GM23338 (cell line): ENCODE results near the gene RSPH1. TPM values are rescaled to one million over a fixed set of nuclear protein-coding genes. Genes with fewer than 3 reads are reported as not detected.

Source experiments
- ATAC-seq: fragments of 200-7000 bp; cut with Tn5 transposase; 3 replicates; pipeline ENCODE4 v1.9.1; 2020
- DNase-seq: peaks from one replicate; pipeline ENCODE4 v3.0.0-alpha.2; 2015; ENCODE audit warnings: low spot score
- H2AFZ ChIP-seq: fragments of 200-600 bp; sonication (generic); 2 replicates; pipeline ENCODE4 v1.8.0; 2016; ENCODE audit warnings: antibody characterized with exemption, mild to moderate bottlenecking, moderate library complexity
- H3F3A ChIP-seq: fragments of 200-600 bp; sonication (generic); replicated peaks from 2 replicates; pipeline ENCODE4 v1.8.0; 2017; ENCODE audit warnings: antibody characterized with exemption, mixed run types, low read depth
- H3K27ac ChIP-seq: fragments of 200-600 bp; sonication (generic); 2 replicates; pipeline ENCODE4 v1.6.1; 2016; ENCODE audit warnings: low read depth
- H3K27me3 ChIP-seq: fragments of 200-600 bp; sonication (generic); 2 replicates; pipeline ENCODE4 v1.8.0; 2016; ENCODE audit warnings: mild to moderate bottlenecking, mixed run types, moderate library complexity; ENCODE audit not compliant: insufficient read depth
- H3K36me3 ChIP-seq: fragments of 200-600 bp; sonication (generic); 2 replicates; pipeline ENCODE4 v1.8.0; 2016; ENCODE audit warnings: mild to moderate bottlenecking; ENCODE audit not compliant: insufficient read depth
- H3K4me1 ChIP-seq: fragments of 200-600 bp; sonication (generic); 2 replicates; pipeline ENCODE4 v1.8.0; 2016; ENCODE audit warnings: mild to moderate bottlenecking, moderate library complexity; ENCODE audit not compliant: insufficient read depth
- H3K4me2 ChIP-seq: fragments of 200-600 bp; sonication (generic); 2 replicates; pipeline ENCODE4 v1.7.1; 2017; ENCODE audit warnings: mixed run types
- H3K4me3 ChIP-seq: fragments of 200-600 bp; sonication (generic); 2 replicates; pipeline ENCODE4 v1.6.1; 2016; ENCODE audit warnings: mixed run types
- H3K79me2 ChIP-seq: fragments of 200-600 bp; sonication (generic); replicated peaks from 2 replicates; pipeline ENCODE4 v1.8.0; 2017; ENCODE audit warnings: mild to moderate bottlenecking; ENCODE audit not compliant: insufficient read depth
- H3K9me2 ChIP-seq: fragments of 200-600 bp; sonication (generic); 2 replicates; pipeline ENCODE4 v1.8.0; 2017; ENCODE audit not compliant: insufficient read depth
- H4K20me1 ChIP-seq: fragments of 200-600 bp; sonication (generic); replicated peaks from 2 replicates; pipeline ENCODE4 v1.8.0; 2017; ENCODE audit warnings: mild to moderate bottlenecking; ENCODE audit not compliant: insufficient read depth
- H3K27ac Mint-ChIP-seq: 2 replicates; pipeline ENCODE4 v1.8.0; 2020; ENCODE audit warnings: inconsistent platforms, mild to moderate bottlenecking, moderate library complexity, mixed read lengths
- H3K27me3 Mint-ChIP-seq: 3 replicates; pipeline ENCODE4 v1.8.0; 2022; ENCODE audit warnings: low read depth, mild to moderate bottlenecking, moderate library complexity, mixed read lengths, inconsistent platforms; ENCODE audit not compliant: insufficient read depth, poor library complexity
- H3K36me3 Mint-ChIP-seq: 3 replicates; pipeline ENCODE4 v1.8.0; 2021; ENCODE audit warnings: low read depth, mild to moderate bottlenecking, inconsistent platforms, moderate library complexity, mixed read lengths
- H3K4me1 Mint-ChIP-seq: 3 replicates; pipeline ENCODE4 v1.8.0; 2020; ENCODE audit warnings: mild to moderate bottlenecking, inconsistent platforms, mixed read lengths
- H3K4me3 Mint-ChIP-seq: 3 replicates; pipeline ENCODE4 v1.8.0; 2021; ENCODE audit warnings: moderate library complexity, mild to moderate bottlenecking, inconsistent platforms, mixed read lengths
- H3K9me3 Mint-ChIP-seq: 3 replicates; pipeline ENCODE4 v1.8.0; 2020; ENCODE audit warnings: moderate library complexity, mild to moderate bottlenecking, inconsistent platforms, mixed read lengths
- CREB1 ChIP-seq: fragments of 250-450 bp; sonication (Bioruptor Pico); IDR thresholded peaks from 2 replicates; pipeline ENCODE4 v1.5.0; 2020; ENCODE audit warnings: low read depth, mild to moderate bottlenecking, moderate library complexity
- ETS1 ChIP-seq: IDR thresholded peaks from 2 replicates; pipeline ENCODE4 v1.6.1; 2016; ENCODE audit warnings: antibody characterized with exemption
- EZH2 ChIP-seq: fragments of 200-600 bp; sonication (generic); IDR thresholded peaks from one replicate; pipeline ENCODE4 v1.8.0; 2017; ENCODE audit warnings: antibody characterized with exemption, mild to moderate bottlenecking, low read depth; ENCODE audit not compliant: unreplicated experiment
- EZH2phosphoT487 ChIP-seq: fragments of 200-600 bp; sonication (generic); IDR thresholded peaks from one replicate; pipeline ENCODE4 v1.8.1; 2018; ENCODE audit warnings: antibody characterized with exemption; ENCODE audit not compliant: unreplicated experiment
- JUNB ChIP-seq: IDR thresholded peaks from one replicate; pipeline ENCODE4 v1.6.1; 2016; ENCODE audit warnings: antibody characterized with exemption; ENCODE audit not compliant: unreplicated experiment
- NANOG ChIP-seq: IDR thresholded peaks from 2 replicates; pipeline ENCODE4 v1.6.1; 2016; ENCODE audit warnings: antibody characterized with exemption, borderline replicate concordance
- POLR2AphosphoS5 ChIP-seq: IDR thresholded peaks from 2 replicates; pipeline ENCODE4 v1.6.1; 2016; ENCODE audit warnings: antibody characterized with exemption, low read depth
- REST ChIP-seq: IDR thresholded peaks from one replicate; pipeline ENCODE4 v1.6.1; 2018; ENCODE audit warnings: antibody characterized with exemption; ENCODE audit not compliant: unreplicated experiment
- STAT1 ChIP-seq: IDR thresholded peaks from one replicate; pipeline ENCODE4 v1.6.1; 2016; ENCODE audit warnings: antibody characterized with exemption; ENCODE audit not compliant: unreplicated experiment
- ZNF114 ChIP-seq: fragments of 250-450 bp; sonication (Bioruptor Pico); IDR thresholded peaks from 2 replicates; pipeline ENCODE4 v1.5.0; 2020; ENCODE audit warnings: mild to moderate bottlenecking, moderate library complexity
- ZNF331 ChIP-seq: fragments of 250-450 bp; sonication (Bioruptor Pico); IDR thresholded peaks from 2 replicates; pipeline ENCODE4 v1.5.0; 2020; ENCODE audit warnings: low read depth, mild to moderate bottlenecking, moderate library complexity
- polyA plus RNA-seq: library from polyadenylated mRNA; unstranded; fragments of >200 nt; fragmentation: Nextera tagmentation; extraction: Ambion mirVana; gene quantifications from 2 replicates; pipeline ENCODE4 v1.2.1, GENCODE V29; 2016
- total RNA-seq: library from RNA; depleted of rRNA; stranded (reverse); fragments of >200 nt; shearing (Covaris generic); gene quantifications from 2 replicates; pipeline ENCODE4 v1.2.3, GENCODE V29; 2014
- TF ChIP-seq, protein P1 (sequence below): fragments of 250-450 bp; sonication (Bioruptor Pico); IDR thresholded peaks from 2 replicates; pipeline ENCODE4 v1.5.0; 2020; ENCODE audit warnings: mild to moderate bottlenecking, moderate library complexity
- TF ChIP-seq, protein P2 (sequence below), 2 experiments: fragments of 200-600 bp in 1 of 2; sonication (generic) in 1 of 2; conservative IDR thresholded peaks; 2 replicates each; pipeline versions ENCODE4 v1.5.1 to v1.6.1; 2016 to 2017; ENCODE audit warnings: antibody characterized with exemption in 2 of 2, low read depth in 2 of 2, mild to moderate bottlenecking in 2 of 2, moderate library complexity in 1 of 2

The RSPH1 gene
- total and polyA plus RNA-seq, 2 experiments from 2014 or later = 0.23 TPM; not detected in 1

DNA sequence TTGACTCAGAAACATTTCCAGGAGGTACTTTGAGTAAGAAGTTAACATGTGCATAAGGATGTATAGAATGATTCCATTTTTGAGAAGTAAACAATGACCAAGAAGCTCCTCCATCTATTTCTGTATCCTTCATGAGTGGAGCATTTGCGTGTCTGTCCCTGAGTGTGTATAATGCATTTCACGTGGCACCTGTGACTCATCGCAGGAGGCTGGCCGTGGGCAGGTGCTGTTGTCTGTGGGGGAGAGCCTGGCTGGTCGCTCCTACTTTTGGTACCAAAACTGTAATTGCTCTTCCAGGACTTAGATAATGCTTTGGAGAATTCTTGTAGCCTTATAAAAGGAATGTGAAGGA is 34.1 kb upstream of the RSPH1 start:
- no peaks in the 10 kb centered on the region for H3K9me2 ChIP-seq
- H3K4me2 ChIP-seq = no peak overlapping the region
- DNase-seq = no peak
- H3K79me2 ChIP-seq = peaks cover 23% of the 10 kb centered on the region
- peaks cover 12% of the 10 kb centered on the region; the same call in 1 of the 2 replicates for H3K4me1 ChIP-seq
- H3K27ac ChIP-seq = no peak overlapping the region
- Mint-ChIP-seq H3K9me3 (no peaks in the 10 kb centered on the region), H3K36me3 (peaks cover 15% of the 10 kb centered on the region), H3K27me3 (peaks cover 10% of the 10 kb centered on the region), H3K27ac (peak overlapping the region; percentile 30), H3K4me1 (peaks cover 37% of the 10 kb centered on the region), H3K4me3 (no peak overlapping the region)
- no peaks in the 10 kb centered on the region for H3K27me3 ChIP-seq
- H3K4me3 ChIP-seq = no peak overlapping the region
- ATAC-seq = no peak
- no peak overlapping the region for H2AFZ ChIP-seq
- no peak for TF ChIP-seq EZH2phosphoT487
- TF ChIP-seq NANOG = no peak
- no peak for TF ChIP-seq POLR2AphosphoS5
- TF ChIP-seq, protein P1, sequence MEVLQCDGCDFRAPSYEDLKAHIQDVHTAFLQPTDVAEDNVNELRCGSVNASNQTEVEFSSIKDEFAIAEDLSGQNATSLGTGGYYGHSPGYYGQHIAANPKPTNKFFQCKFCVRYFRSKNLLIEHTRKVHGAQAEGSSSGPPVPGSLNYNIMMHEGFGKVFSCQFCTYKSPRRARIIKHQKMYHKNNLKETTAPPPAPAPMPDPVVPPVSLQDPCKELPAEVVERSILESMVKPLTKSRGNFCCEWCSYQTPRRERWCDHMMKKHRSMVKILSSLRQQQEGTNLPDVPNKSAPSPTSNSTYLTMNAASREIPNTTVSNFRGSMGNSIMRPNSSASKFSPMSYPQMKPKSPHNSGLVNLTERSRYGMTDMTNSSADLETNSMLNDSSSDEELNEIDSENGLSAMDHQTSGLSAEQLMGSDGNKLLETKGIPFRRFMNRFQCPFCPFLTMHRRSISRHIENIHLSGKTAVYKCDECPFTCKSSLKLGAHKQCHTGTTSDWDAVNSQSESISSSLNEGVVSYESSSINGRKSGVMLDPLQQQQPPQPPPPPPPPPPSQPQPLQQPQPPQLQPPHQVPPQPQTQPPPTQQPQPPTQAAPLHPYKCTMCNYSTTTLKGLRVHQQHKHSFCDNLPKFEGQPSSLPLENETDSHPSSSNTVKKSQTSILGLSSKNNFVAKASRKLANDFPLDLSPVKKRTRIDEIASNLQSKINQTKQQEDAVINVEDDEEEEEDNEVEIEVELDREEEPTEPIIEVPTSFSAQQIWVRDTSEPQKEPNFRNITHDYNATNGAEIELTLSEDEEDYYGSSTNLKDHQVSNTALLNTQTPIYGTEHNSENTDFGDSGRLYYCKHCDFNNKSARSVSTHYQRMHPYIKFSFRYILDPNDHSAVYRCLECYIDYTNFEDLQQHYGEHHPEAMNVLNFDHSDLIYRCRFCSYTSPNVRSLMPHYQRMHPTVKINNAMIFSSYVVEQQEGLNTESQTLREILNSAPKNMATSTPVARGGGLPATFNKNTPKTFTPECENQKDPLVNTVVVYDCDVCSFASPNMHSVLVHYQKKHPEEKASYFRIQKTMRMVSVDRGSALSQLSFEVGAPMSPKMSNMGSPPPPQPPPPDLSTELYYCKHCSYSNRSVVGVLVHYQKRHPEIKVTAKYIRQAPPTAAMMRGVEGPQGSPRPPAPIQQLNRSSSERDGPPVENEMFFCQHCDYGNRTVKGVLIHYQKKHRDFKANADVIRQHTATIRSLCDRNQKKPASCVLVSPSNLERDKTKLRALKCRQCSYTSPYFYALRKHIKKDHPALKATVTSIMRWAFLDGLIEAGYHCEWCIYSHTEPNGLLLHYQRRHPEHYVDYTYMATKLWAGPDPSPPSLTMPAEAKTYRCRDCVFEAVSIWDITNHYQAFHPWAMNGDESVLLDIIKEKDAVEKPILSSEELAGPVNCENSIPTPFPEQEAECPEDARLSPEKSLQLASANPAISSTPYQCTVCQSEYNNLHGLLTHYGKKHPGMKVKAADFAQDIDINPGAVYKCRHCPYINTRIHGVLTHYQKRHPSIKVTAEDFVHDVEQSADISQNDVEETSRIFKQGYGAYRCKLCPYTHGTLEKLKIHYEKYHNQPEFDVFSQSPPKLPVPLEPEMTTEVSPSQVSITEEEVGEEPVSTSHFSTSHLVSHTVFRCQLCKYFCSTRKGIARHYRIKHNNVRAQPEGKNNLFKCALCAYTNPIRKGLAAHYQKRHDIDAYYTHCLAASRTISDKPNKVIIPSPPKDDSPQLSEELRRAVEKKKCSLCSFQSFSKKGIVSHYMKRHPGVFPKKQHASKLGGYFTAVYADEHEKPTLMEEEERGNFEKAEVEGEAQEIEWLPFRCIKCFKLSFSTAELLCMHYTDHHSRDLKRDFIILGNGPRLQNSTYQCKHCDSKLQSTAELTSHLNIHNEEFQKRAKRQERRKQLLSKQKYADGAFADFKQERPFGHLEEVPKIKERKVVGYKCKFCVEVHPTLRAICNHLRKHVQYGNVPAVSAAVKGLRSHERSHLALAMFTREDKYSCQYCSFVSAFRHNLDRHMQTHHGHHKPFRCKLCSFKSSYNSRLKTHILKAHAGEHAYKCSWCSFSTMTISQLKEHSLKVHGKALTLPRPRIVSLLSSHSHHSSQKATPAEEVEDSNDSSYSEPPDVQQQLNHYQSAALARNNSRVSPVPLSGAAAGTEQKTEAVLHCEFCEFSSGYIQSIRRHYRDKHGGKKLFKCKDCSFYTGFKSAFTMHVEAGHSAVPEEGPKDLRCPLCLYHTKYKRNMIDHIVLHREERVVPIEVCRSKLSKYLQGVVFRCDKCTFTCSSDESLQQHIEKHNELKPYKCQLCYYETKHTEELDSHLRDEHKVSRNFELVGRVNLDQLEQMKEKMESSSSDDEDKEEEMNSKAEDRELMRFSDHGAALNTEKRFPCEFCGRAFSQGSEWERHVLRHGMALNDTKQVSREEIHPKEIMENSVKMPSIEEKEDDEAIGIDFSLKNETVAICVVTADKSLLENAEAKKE (CRISPR knock-in tag) = no peak
- no peak for TF ChIP-seq ZNF114 (CRISPR knock-in tag)
- no peak for TF ChIP-seq STAT1
- TF ChIP-seq REST = no peak
- no peak for TF ChIP-seq EZH2
- TF ChIP-seq, protein P2, sequence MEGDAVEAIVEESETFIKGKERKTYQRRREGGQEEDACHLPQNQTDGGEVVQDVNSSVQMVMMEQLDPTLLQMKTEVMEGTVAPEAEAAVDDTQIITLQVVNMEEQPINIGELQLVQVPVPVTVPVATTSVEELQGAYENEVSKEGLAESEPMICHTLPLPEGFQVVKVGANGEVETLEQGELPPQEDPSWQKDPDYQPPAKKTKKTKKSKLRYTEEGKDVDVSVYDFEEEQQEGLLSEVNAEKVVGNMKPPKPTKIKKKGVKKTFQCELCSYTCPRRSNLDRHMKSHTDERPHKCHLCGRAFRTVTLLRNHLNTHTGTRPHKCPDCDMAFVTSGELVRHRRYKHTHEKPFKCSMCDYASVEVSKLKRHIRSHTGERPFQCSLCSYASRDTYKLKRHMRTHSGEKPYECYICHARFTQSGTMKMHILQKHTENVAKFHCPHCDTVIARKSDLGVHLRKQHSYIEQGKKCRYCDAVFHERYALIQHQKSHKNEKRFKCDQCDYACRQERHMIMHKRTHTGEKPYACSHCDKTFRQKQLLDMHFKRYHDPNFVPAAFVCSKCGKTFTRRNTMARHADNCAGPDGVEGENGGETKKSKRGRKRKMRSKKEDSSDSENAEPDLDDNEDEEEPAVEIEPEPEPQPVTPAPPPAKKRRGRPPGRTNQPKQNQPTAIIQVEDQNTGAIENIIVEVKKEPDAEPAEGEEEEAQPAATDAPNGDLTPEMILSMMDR (conservative IDR thresholded peaks at IDR 0.05; ENCODE audit: low read depth in 2 of 2) = no peak
- TF ChIP-seq ZNF331 = no peak
- TF ChIP-seq CREB1 = no peak
- no peak for TF ChIP-seq ETS1
- TF ChIP-seq JUNB = no peak
- H3F3A ChIP-seq = peaks cover 2% of the 10 kb centered on the region; the same call in 1 of the 2 replicates
- peaks cover 8% of the 10 kb centered on the region for H4K20me1 ChIP-seq
- H3K36me3 ChIP-seq = peaks cover 6% of the 10 kb centered on the region; the same call in 1 of the 2 replicates
